H1 (cell line): Measurements from ENCODE around the gene RABL6. TPM values are rescaled to one million over a fixed set of nuclear protein-coding genes. Genes with fewer than 3 reads are reported as not detected.

ENCODE experiments used
- CTCF ChIA-PET: fragments of 300-600 bp; sonication (Branson Sonifier 250); formaldehyde crosslinking; loops from one replicate; lab custom pipeline; 2021; ENCODE audit not compliant: partially characterized antibody; lab: Charles Lee
- POLR2A ChIA-PET: fragments of 300-600 bp; sonication (Branson Sonifier 250); formaldehyde crosslinking; loops from one replicate; lab custom pipeline; 2021; ENCODE audit warnings: inconsistent platforms; ENCODE audit not compliant: partially characterized antibody; lab: Charles Lee
- DNase-seq, 2 experiments: peaks; one replicate each; pipeline versions ENCODE4 v3.0.0 to v3.0.0-alpha.2; 2010 to 2022; ENCODE audit warnings: low spot score in 2 of 2, low read depth in 1 of 2, mixed read lengths in 1 of 2
- FAIRE-seq: peaks from 2 replicates; lab custom pipeline; 2011; peaks lifted over from hg19 to GRCh38; lab: Jason Lieb, UNC
- H2AFZ ChIP-seq: 2 replicates; pipeline ENCODE4 v1.8.1; 2012; ENCODE audit warnings: low read length, inconsistent platforms
- H2AK5ac ChIP-seq: 2 replicates; pipeline ENCODE4 v1.6.1; 2013; ENCODE audit warnings: low read depth, low read length
- H2BK120ac ChIP-seq: replicated peaks from 2 replicates; pipeline ENCODE3; 2013; ENCODE audit warnings: low read depth, low read length, inconsistent platforms
- H2BK12ac ChIP-seq: 2 replicates; pipeline ENCODE4 v1.6.1; 2013; ENCODE audit warnings: low read depth, low read length
- H2BK15ac ChIP-seq: 2 replicates; pipeline ENCODE4 v1.6.1; 2013; ENCODE audit warnings: low read length
- H2BK20ac ChIP-seq: 2 replicates; pipeline ENCODE4 v1.6.1; 2013; ENCODE audit warnings: low read length
- H2BK5ac ChIP-seq: 2 replicates; pipeline ENCODE4 v1.6.1; 2013; ENCODE audit warnings: low read depth, low read length
- H3K14ac ChIP-seq: 2 replicates; pipeline ENCODE4 v1.6.1; 2013; ENCODE audit warnings: inconsistent platforms; ENCODE audit not compliant: insufficient read length
- H3K18ac ChIP-seq: 2 replicates; pipeline ENCODE4 v1.6.1; 2013; ENCODE audit warnings: low read length; ENCODE audit errors: extremely low read depth
- H3K23ac ChIP-seq: 2 replicates; pipeline ENCODE4 v1.6.1; 2013; ENCODE audit warnings: inconsistent platforms; ENCODE audit not compliant: insufficient read length
- H3K23me2 ChIP-seq: 2 replicates; pipeline ENCODE4 v1.6.1; 2013; ENCODE audit warnings: low read depth, low read length
- H3K27ac ChIP-seq: 2 replicates; pipeline ENCODE4 v1.6.1; 2011; ENCODE audit warnings: low read depth, low read length, inconsistent platforms
- H3K27me3 ChIP-seq, 4 experiments: replicated peaks in 1 of 4; 1 replicate in 1 of 4; 2 replicates in 3 of 4; pipeline versions ENCODE4 v1.6.1 to v1.8.1; 2011 to 2013; ENCODE audit warnings: low read length in 3 of 4, mild to moderate bottlenecking in 3 of 4, inconsistent platforms in 2 of 4, mixed read lengths in 2 of 4, moderate library complexity in 1 of 4; ENCODE audit not compliant: control insufficient read depth in 3 of 4, insufficient read depth in 3 of 4; ENCODE audit errors: extremely low read depth in 1 of 4
- H3K36me3 ChIP-seq, 4 experiments: 2 replicates each; pipeline versions ENCODE4 v1.6.1 to v1.8.1; 2011 to 2013; ENCODE audit warnings: mild to moderate bottlenecking in 4 of 4, low read length in 3 of 4, moderate library complexity in 2 of 4, control low read depth in 1 of 4, inconsistent platforms in 1 of 4; ENCODE audit not compliant: insufficient read depth in 4 of 4, control insufficient read depth in 2 of 4
- H3K4ac ChIP-seq: replicated peaks from 2 replicates; pipeline ENCODE3; 2013; ENCODE audit warnings: low read length, low read depth, mixed read lengths, inconsistent platforms; ENCODE audit not compliant: insufficient read length
- H3K4me1 ChIP-seq, 4 experiments: replicated peaks in 1 of 4; 1 replicate in 1 of 4; 2 replicates in 3 of 4; pipeline versions ENCODE4 v1.6.1 to v1.8.1; 2011 to 2013; ENCODE audit warnings: low read length in 3 of 4, inconsistent platforms in 2 of 4, mixed read lengths in 1 of 4; ENCODE audit not compliant: insufficient read depth in 4 of 4, control insufficient read depth in 3 of 4
- H3K4me2 ChIP-seq, 2 experiments: 2 replicates each; pipeline versions ENCODE4 v1.6.1 to v1.8.1; 2011 to 2013; ENCODE audit warnings: low read depth in 2 of 2, low read length in 2 of 2, control low read depth in 1 of 2, inconsistent platforms in 1 of 2, mild to moderate bottlenecking in 1 of 2; ENCODE audit not compliant: insufficient read depth in 1 of 2
- H3K4me3 ChIP-seq, 4 experiments: fragments of 200-600, 300-600 bp in 1 of 4; sonication (generic), shearing (Covaris generic), sonication (Bioruptor Twin) in 1 of 4; 2 replicates each; pipeline versions ENCODE4 v1.5.1 to v1.8.1; 2011 to 2016; ENCODE audit warnings: low read length in 4 of 4, low read depth in 3 of 4, control low read depth in 2 of 4, inconsistent platforms in 2 of 4, mild to moderate bottlenecking in 2 of 4, mixed read lengths in 1 of 4, moderate library complexity in 1 of 4; ENCODE audit not compliant: insufficient read depth in 2 of 4; ENCODE audit errors: extremely low read depth in 1 of 4
- H3K56ac ChIP-seq: replicated peaks from 2 replicates; pipeline ENCODE3; 2013; ENCODE audit warnings: low read depth, mild to moderate bottlenecking, mixed read lengths, low read length, inconsistent platforms; ENCODE audit not compliant: insufficient read length
- H3K79me1 ChIP-seq: 2 replicates; pipeline ENCODE4 v1.6.1; 2013; ENCODE audit warnings: low read depth, low read length, control low read depth
- H3K79me2 ChIP-seq, 2 experiments: 2 replicates each; pipeline versions ENCODE4 v1.6.1 to v1.8.1; 2012 to 2013; ENCODE audit warnings: low read length in 2 of 2, mild to moderate bottlenecking in 2 of 2, inconsistent platforms in 1 of 2; ENCODE audit not compliant: insufficient read depth in 2 of 2, control insufficient read depth in 1 of 2
- H3K9ac ChIP-seq, 4 experiments: replicated peaks in 1 of 4; 1 replicate in 1 of 4; 2 replicates in 3 of 4; pipeline versions ENCODE4 v1.6.1 to v1.8.1; 2011 to 2013; ENCODE audit warnings: low read depth in 3 of 4, low read length in 3 of 4, control low read depth in 2 of 4, mild to moderate bottlenecking in 2 of 4, moderate library complexity in 2 of 4, inconsistent platforms in 1 of 4; ENCODE audit errors: extremely low read depth in 1 of 4
- H3K9me3 ChIP-seq, 2 experiments: 2 replicates each; pipeline versions ENCODE4 v1.6.1 to v1.8.1; 2012 to 2013; ENCODE audit warnings: mild to moderate bottlenecking in 2 of 2, moderate library complexity in 2 of 2, control low read depth in 1 of 2, inconsistent platforms in 1 of 2, low read depth in 1 of 2, low read length in 1 of 2, mixed read lengths in 1 of 2; ENCODE audit not compliant: insufficient read depth in 2 of 2
- H4K20me1 ChIP-seq, 2 experiments: replicated peaks in 1 of 2; 2 replicates each; pipeline versions ENCODE3 to v1.8.1; 2011 to 2013; ENCODE audit warnings: inconsistent platforms in 2 of 2, low read length in 2 of 2, mild to moderate bottlenecking in 1 of 2; ENCODE audit not compliant: insufficient read depth in 2 of 2, control insufficient read depth in 1 of 2
- H4K5ac ChIP-seq: 2 replicates; pipeline ENCODE4 v1.6.1; 2013; ENCODE audit warnings: low read length, low read depth, mixed read lengths, inconsistent platforms; ENCODE audit not compliant: insufficient read length
- H4K8ac ChIP-seq: 2 replicates; pipeline ENCODE4 v1.8.0; 2013; ENCODE audit warnings: mild to moderate bottlenecking, moderate library complexity, low read length, inconsistent platforms; ENCODE audit not compliant: insufficient read depth; ENCODE audit errors: extremely low read depth
- H4K91ac ChIP-seq: replicated peaks from 2 replicates; pipeline ENCODE3; 2013; ENCODE audit warnings: low read length, mixed read lengths, inconsistent platforms; ENCODE audit not compliant: insufficient read length
- CEBPB ChIP-seq: IDR thresholded peaks from 2 replicates; pipeline ENCODE4 v1.6.1; 2012; ENCODE audit warnings: low read depth, low read length
- CTBP2 ChIP-seq: IDR thresholded peaks from 2 replicates; pipeline ENCODE4 v1.7.0; 2011; ENCODE audit warnings: borderline replicate concordance, mild to moderate bottlenecking, moderate library complexity, mixed read lengths, low read length; ENCODE audit not compliant: insufficient read depth, insufficient read length
- EGR1 ChIP-seq: IDR thresholded peaks from 2 replicates; pipeline ENCODE4 v1.6.1; 2011; ENCODE audit warnings: low read depth, low read length, borderline replicate concordance
- EP300 ChIP-seq, 2 experiments: IDR thresholded peaks; 1 replicate in 1 of 2; 2 replicates in 1 of 2; pipeline ENCODE4 v1.6.1; 2011 to 2012; ENCODE audit warnings: low read depth in 2 of 2, low read length in 2 of 2, mild to moderate bottlenecking in 2 of 2, borderline replicate concordance in 1 of 2, inconsistent platforms in 1 of 2, moderate library complexity in 1 of 2
- HDAC2 ChIP-seq, 2 experiments: fragments of 300-600 bp in 1 of 2; sonication (generic) in 1 of 2; IDR thresholded peaks; 2 replicates each; pipeline ENCODE4 v1.6.1; 2011 to 2012; ENCODE audit warnings: low read depth in 2 of 2, low read length in 2 of 2, mild to moderate bottlenecking in 2 of 2, moderate library complexity in 2 of 2, borderline replicate concordance in 1 of 2, inconsistent platforms in 1 of 2
- NANOG ChIP-seq: IDR thresholded peaks from 2 replicates; pipeline ENCODE4 v1.6.1; 2011; ENCODE audit warnings: low read length, low read depth, mild to moderate bottlenecking, inconsistent platforms; ENCODE audit not compliant: insufficient read depth, poor library complexity, severe bottlenecking
- SAP30 ChIP-seq: fragments of 300-600 bp; sonication (generic); IDR thresholded peaks from 2 replicates; pipeline ENCODE4 v1.7.1; 2012; ENCODE audit warnings: low read length, moderate library complexity, mild to moderate bottlenecking, inconsistent platforms; ENCODE audit not compliant: insufficient read depth, insufficient replicate concordance
- SIN3A ChIP-seq, 2 experiments: IDR thresholded peaks in 1 of 2; conservative IDR thresholded peaks in 1 of 2; 2 replicates each; pipeline ENCODE4 v1.6.1; 2011 to 2012; ENCODE audit warnings: low read length in 2 of 2, improper control_type of control experiment in 1 of 2, low read depth in 1 of 2, mild to moderate bottlenecking in 1 of 2
- SUZ12 ChIP-seq: fragments of 200-600 bp; sonication (generic); IDR thresholded peaks from 2 replicates; pipeline ENCODE4 v1.6.1; 2012; ENCODE audit warnings: mild to moderate bottlenecking, inconsistent platforms, low read length, moderate library complexity, mixed read lengths
- YY1 ChIP-seq: IDR thresholded peaks from 2 replicates; pipeline ENCODE4 v1.6.1; 2011; ENCODE audit warnings: low read depth, mild to moderate bottlenecking, low read length
- WGBS, 2 experiments: shearing (Covaris generic) in 1 of 2; methylation state at CpG; one replicate each; pipeline versions ENCODE4 v1.1.6 to v1.1.7; 2013 to 2015; ENCODE audit warnings: low lambda C conversion rate in 2 of 2, mixed read lengths in 2 of 2, inconsistent platforms in 1 of 2, low coverage in 1 of 2, missing lambda C conversion rate in 1 of 2; ENCODE audit not compliant: insufficient replicate concordance in 2 of 2, insufficient coverage in 1 of 2, insufficient read length in 1 of 2; ENCODE audit errors: extremely low coverage in 1 of 2, missing lambda C conversion rate in 1 of 2; 5-methylcytosine and 5-hydroxymethylcytosine counted together
- polyA plus RNA-seq, 7 experiments: library from polyadenylated mRNA; depleted of rRNA in 3 of 7; stranded (reverse) in 5 of 7; unstranded in 2 of 7; fragments of >200 nt in 5 of 7; fragments of 200-250 nt in 2 of 7; gene quantifications; 1 replicate in 5 of 7; 2 replicates in 1 of 7; 4 replicates in 1 of 7; pipeline versions ENCODE4 v1.2.1 to v1.2.3, GENCODE V29; 2011 to 2013; ENCODE audit warnings: missing spikeins in 2 of 7, mixed read lengths in 2 of 7
- total RNA-seq: library from RNA; stranded (reverse); fragmentation: NEBNext Ultra II Directional; extraction: Animal tissue kit (Norgen Biotek cat#: 25700); gene quantifications from 2 replicates; pipeline ENCODE4 v1.2.1, GENCODE V29; 2021
- TF ChIP-seq, protein P1 (sequence below): IDR thresholded peaks from 2 replicates; pipeline ENCODE4 v1.6.1; 2011; ENCODE audit warnings: low read length, improper control_type of control experiment

RABL6 gene
- total and polyA plus RNA-seq, 2 of the 8 experiments (the other 6 are each of a cell fraction or from before 2014, with no cell fraction given): 70.1 to 130 TPM

DNA sequence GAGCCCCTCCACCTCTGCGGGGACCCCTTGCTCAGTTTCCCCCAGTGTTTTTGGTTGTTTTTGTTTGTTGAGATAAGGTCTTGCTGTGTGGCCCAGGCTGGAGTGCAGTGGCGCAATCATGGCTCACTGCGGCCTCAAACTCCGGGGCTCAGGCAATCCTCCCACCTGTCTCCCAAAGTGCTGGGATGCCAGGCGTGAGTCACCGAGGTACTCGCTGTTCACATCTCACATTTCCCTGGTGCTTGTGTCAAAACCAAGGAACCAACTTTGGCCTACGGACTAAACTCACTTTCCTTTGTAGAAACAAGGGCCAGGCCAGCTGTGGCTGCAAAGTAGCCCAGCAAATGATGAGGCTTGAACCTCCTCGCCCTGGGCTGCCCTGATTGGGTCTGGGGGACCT, 24.8 kb downstream of the RABL6 start:
- Histone ChIP-seq H3K9me3 (no peaks in the 10 kb centered on the region), H2BK120ac (no peak overlapping the region), H2BK20ac (no peak overlapping the region), H3K23me2 (no peaks in the 10 kb centered on the region), H3K79me1 (no peaks in the 10 kb centered on the region), H3K4me3 (no peak overlapping the region), H3K56ac (no peak overlapping the region), H4K8ac (no peak overlapping the region), H2BK12ac (no peak overlapping the region), H4K5ac (no peak overlapping the region), H3K4ac (no peak overlapping the region), H3K27ac (no peak overlapping the region), H2AK5ac (no peak overlapping the region), H2BK15ac (no peak overlapping the region), H3K27me3 (no peaks in the 10 kb centered on the region), H4K20me1 (peaks cover 3 to 15% of the 10 kb centered on the region in 2 experiments), H2AFZ (no peak overlapping the region), H4K91ac (no peak overlapping the region), H3K4me2 (no peak overlapping the region), H3K4me1 (no peaks in the 10 kb centered on the region), H3K23ac (no peak overlapping the region), H3K18ac (no peak overlapping the region), H3K36me3 (peaks cover 13 to 41% (median 33%) of the 10 kb centered on the region in 4 experiments), H3K9ac (no peak overlapping the region), H3K79me2 (no peaks in the 10 kb centered on the region), H3K14ac (no peak overlapping the region), H2BK5ac (no peak overlapping the region)
- CTCF ChIA-PET: interaction anchor here (1.1 to 9.0 kb wide), 5 partner anchors 10 to 390 kb away, joined by 3 to 55 read pairs (median 3); partner anchors contain the start of gene AJM1
- 97% methylated on average over 8 of the region's 9 CpGs; no CpG with 5 or more reads in 1 of the 2 experiments for WGBS, 2 experiments
- FAIRE-seq (no peak), DNase-seq (no peak)
- POLR2A ChIA-PET: interaction anchor here (0.6 to 20.5 kb wide), 9 partner anchors 9 to 442 kb away, joined by 3 to 248 read pairs (median 4); partner anchors contain the start of genes AJM1, MAMDC4 and RABL6
- TF ChIP-seq YY1: no peak
- TF ChIP-seq SAP30: no peak
- no peak for TF ChIP-seq EP300 (IDR thresholded peaks at IDR 0.05; ENCODE audit: borderline replicate concordance in 1 of 2, low read depth in 2 of 2, low read length in 2 of 2)
- no peak for TF ChIP-seq CEBPB
- TF ChIP-seq CTBP2: no peak
- no peak for TF ChIP-seq HDAC2 (IDR thresholded peaks at IDR 0.05; ENCODE audit: borderline replicate concordance in 1 of 2, low read depth in 2 of 2, low read length in 2 of 2)
- TF ChIP-seq SIN3A (conservative IDR thresholded peaks at IDR 0.05 in 1 of 2, IDR thresholded peaks at IDR 0.05 in 1 of 2; ENCODE audit: low read depth in 1 of 2, low read length in 2 of 2): no peak
- TF ChIP-seq SUZ12: no peak
- TF ChIP-seq, protein P1, sequence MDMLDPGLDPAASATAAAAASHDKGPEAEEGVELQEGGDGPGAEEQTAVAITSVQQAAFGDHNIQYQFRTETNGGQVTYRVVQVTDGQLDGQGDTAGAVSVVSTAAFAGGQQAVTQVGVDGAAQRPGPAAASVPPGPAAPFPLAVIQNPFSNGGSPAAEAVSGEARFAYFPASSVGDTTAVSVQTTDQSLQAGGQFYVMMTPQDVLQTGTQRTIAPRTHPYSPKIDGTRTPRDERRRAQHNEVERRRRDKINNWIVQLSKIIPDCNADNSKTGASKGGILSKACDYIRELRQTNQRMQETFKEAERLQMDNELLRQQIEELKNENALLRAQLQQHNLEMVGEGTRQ: no peak
- TF ChIP-seq EGR1: no peak
- TF ChIP-seq NANOG: no peak
